Putamen (tissue), 1 donor: ENCODE data around the gene NDRG3.
"Not testable (repeated sequence)": the region's sequence is repeated elsewhere in the genome, so short reads cannot be mapped to it uniquely, and the experiment has no call there.

Experiments used
- DNase-seq: peaks from one replicate; pipeline ENCODE4 v3.0.0-alpha.2; 2016; ENCODE audit warnings: low spot score

NDRG3 gene

DNA sequence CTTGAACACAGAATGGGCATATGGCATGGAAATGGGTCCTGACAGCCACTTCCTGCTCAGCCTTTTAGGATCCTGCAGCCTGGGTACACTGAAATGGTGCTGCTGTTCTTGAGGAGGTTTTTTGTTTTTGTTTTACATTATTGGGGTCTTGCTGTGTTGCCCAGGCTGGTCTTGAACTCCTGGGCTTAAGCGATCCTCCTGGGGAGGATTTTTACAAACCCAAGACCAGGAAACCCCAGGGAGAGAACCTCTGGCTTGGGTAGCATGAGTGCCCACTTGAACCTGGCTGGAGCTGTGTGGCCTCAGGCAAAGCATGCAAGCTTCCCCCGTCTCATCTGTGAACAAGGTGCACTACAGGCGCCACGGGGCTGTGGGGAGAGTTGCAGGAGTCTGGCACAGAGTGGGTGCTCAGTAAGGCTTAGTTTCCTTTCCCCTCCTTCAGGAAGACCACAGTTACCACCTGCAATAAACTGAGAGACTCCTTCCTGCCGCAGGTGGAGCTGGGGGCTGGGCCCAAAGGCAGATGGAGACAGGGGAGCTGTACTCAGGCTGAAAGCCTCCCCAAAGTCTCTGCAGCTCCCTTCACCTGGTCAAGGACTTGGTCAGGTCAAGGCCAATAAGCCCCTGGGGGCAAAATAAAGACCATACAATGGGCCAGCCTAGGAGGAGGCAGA, 101.7 kb downstream of the NDRG3 start:
- no peak for DNase-seq

GRCh38 chr20:36642136-36642535, 103.8 kb downstream of the NDRG3 start:
- DNase-seq = no peak

GRCh38 chr20:36641506-36641843, 104.4 kb downstream of the NDRG3 start:
- DNase-seq = no peak

GRCh38 chr20:36638876-36639400, 107.0 kb downstream of the NDRG3 start:
- not testable (repeated sequence) for DNase-seq

GRCh38 chr20:36634342-36634741, 111.5 kb downstream of the NDRG3 start:
- no peak for DNase-seq

DNA sequence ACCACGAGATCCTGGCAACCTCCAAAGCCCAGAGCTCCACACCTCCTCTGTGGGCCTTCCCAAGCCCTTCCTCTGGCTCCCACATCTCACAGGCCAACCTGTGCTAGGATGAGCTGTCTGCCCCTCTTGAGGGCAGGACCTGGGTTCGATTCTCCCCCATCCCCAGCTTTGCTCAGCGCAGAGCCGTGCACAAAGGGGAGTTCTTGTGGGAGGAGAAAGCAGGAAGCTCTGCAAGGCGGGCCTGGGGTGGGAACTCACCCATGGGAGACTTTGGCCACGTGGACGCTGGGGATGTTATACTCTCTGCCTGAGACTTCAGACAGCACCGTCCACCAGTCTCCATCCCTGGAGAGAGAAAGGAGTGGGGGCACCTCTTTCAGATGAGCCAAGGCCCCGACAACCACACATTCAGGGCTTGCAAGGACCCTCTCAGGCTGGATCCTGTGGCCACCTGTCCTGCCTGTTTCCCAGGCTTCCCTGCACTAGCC, 112.6 kb downstream of the NDRG3 start:
- DNase-seq = no peak

DNA sequence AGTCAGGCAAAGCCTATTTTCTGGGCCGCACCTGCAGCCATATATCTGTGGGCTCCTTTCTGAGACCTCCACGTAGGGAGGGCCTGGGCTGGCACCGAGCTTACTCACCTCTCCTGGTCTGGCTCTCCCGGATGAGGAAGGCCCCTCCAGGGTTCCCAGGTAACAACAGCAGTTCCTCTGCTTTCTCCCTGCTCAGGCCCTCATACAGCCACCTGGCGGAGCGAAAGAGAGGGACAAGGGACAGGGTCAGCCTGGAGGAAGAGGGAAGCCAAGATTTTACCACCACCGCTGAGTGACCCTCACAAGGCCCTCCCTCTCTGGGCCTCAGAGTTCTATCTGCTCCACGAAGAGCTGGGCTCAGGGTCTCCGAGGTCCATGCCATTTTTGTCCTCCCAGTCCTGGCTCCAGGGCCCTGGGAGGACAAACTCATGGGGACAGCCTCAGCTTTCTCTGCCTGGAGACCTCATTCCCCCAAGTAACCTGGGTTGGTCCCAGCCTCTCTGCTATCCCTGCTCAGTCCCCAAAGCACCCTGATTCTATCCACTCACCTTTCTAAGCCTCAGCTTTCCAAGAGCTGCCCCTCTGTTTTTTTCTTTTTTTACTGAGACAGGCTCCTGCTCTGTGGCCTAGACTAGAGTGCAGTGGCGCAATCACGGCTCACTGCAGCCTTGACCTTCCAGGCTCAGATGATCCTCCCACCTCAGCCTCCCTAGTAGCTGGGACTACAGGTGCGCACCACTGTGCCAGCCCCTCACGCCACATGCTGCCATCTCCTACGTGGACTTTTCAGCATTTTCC, 113.2 kb downstream of the NDRG3 start:
- DNase-seq = no peak

DNA sequence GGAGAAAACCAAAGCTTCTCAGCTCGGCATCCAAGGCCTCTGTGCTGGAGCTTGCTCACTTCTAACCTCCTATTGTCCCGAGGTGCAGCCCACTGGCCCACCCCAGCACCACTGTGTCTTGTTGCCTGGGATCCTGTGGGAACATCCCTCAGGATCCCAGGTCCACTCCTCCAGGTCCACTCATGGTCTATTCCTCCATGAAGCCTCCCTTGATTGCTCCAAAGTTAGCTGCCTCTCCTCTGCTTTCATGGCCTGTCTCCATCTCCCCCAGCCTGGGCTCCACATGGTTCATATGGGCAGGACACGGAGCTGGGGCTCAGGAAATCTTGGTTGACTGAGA, 113.8 kb downstream of the NDRG3 start:
- DNase-seq = no peak

DNA sequence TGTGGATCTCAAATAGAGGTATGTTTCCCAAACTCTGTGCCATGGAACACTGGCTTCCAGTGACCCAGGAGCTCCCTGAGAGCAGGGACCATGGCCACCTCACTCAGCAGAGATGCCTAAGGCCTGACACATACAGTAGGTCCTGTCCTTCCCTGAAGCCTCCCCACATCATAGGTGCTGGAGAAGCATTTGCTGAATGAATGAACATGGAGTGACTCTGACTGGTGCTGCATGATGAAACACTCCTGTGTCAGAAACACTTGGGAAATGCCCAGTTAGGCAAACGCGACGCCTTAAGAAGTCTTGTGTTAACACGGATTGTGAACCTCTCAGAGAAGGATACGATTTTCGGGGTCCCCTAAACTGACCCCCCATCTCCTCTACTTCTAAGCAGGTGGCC, 114.2 kb downstream of the NDRG3 start:
- no peak for DNase-seq

DNA sequence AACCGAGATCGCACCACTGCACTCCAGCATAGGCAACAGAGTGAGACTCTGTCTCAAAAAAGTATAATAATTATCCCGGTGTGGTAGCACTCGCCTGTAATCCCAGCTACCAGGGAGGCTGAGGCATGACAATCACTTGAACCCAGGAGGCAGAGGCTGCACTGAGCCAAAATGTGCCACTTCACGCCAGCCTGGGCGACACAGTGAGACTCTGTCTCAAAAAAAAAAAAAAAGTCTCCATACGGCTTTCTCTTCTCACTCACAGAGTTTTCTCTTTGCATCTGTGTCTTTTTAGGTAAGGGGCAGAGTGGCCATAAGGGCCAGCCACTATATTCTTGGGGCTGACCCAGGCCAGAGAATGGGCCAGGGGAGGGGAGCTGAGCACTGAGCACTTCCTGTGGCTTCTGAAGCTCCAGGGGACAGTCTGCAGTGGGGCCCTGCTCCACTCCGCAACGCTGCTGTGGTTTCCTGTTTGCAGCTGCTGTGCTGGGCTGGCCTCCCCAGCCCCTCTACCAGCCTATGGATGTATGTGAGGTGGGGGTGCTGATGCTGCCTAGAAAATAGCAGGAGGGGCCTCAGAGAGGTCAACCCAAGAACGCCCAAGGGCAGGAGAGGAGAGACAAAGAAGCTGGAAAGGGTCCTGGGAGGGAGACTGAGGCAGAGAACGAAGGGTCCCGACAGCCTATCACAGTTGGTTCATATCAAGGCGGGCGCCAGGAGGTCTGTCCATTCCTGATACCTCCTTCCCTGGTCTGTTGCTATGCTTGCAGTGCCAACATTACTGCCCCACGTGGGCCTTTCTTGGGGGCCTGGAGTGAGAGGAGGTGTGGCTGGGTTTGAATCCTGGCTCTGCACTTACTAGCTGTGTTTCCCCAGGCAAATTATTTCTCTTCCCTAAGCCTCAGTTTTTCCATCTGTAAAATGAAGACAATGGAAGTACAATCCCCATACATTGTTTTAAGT, 115.9 kb downstream of the NDRG3 start:
- no peak for DNase-seq

GRCh38 chr20:36628076-36628475, 117.8 kb downstream of the NDRG3 start:
- no peak for DNase-seq

DNA sequence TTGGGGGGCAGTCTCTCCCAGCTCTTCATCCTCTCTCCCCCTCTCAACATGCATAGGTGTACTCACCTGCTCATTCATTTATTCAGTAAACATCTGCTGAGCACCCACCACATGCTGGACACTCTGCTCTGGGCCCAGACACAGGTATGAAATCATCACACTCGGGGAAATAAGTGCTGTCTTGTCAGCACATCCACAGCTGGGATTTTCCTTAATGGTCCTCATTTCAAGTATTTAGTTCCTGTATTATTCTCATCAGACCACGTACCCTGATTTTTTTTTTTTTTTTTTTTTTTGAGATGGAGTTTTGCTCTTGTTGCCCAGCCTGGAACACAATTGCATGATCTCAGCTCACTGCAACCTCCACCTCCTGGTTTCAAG, 121.0 kb downstream of the NDRG3 start:
- no peak for DNase-seq

GRCh38 chr20:36624068-36624943, 121.6 kb downstream of the NDRG3 start:
- no peak for DNase-seq

GRCh38 chr20:36623444-36623843, 122.4 kb downstream of the NDRG3 start:
- no peak for DNase-seq

DNA sequence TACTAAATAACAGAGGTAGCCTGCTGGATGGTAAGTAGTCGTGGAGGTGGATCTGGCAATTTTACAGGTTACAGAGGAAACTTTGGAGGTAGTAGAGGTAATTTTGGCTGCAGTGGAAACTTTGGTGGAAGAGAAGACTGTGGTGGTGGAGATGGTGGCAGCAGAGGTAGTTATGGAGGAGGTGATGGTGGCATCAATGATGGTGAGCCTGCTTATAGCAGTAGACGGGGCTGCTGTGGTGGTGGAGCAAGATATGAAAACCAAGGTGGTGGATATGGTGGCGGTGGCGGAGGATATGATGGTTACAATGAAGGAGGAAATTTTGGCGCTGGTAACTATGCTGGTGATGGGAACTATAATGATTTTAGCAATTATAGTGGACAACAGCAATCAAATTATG, 125.0 kb downstream of the NDRG3 start:
- no peak for DNase-seq

DNA sequence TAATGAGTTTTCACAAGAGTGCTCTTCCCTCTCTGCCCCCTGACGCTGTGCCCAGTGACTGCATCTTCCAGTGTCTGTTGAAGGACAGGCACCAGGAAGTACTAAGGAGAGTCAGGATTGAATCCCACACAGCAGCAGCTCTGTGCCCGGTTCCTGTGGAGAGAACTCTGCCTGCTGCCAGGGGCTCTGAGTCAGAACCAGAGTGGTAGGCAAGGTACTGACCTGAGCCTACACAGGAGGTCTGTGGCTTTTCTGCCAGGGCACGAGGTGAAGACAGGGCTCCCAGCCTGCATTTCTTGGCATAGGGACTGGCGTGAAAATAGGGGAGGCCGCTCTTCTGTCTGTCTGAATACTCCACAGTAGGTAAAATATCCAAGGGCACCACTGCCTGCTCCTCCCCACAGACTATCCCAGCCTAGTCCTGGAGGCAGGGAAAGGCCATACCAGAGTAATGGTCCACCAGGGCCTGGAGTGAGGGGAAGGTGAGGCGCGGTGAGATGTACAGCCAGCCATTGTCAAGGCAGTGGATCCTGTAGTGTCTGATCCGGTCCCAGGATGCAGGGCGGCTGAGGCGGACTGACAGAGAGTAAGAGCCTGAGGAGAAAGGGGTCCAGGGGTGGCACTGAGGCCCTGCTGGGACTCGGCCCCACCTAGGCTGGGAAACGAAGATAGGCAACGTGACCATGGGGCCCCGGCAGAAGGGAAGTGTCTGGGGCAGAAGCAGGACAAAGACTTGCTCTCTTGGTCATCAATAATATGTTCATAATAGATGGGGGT, 130.9 kb downstream of the NDRG3 start:
- DNase-seq = no peak

DNA sequence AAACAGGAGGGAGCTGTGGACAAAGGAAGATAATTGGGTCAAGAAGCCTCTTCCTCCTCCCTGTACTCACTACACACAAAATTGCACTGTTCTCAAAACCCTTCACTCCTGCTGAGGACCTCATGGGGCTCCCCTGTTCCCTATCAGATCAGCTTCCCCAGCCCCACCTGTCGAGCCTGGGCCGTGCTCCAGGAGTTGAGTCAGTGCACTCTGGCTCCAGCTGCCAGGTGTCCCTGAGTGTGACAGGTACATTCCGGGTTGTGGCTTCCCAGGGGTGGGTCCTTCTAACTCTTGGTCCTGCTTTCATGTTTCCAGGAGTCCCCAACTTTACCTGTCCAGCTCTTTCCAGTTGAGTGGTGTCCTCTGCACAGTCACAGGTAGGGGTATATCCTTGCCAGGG, 131.9 kb downstream of the NDRG3 start:
- DNase-seq = no peak

GRCh38 chr20:36611625-36612024, 134.3 kb downstream of the NDRG3 start:
- DNase-seq = no peak

- not testable (repeated sequence) for DNase-seq
Measured at GRCh38 chr20:36608388-36608728, 137.5 kb downstream of the NDRG3 start.

DNA sequence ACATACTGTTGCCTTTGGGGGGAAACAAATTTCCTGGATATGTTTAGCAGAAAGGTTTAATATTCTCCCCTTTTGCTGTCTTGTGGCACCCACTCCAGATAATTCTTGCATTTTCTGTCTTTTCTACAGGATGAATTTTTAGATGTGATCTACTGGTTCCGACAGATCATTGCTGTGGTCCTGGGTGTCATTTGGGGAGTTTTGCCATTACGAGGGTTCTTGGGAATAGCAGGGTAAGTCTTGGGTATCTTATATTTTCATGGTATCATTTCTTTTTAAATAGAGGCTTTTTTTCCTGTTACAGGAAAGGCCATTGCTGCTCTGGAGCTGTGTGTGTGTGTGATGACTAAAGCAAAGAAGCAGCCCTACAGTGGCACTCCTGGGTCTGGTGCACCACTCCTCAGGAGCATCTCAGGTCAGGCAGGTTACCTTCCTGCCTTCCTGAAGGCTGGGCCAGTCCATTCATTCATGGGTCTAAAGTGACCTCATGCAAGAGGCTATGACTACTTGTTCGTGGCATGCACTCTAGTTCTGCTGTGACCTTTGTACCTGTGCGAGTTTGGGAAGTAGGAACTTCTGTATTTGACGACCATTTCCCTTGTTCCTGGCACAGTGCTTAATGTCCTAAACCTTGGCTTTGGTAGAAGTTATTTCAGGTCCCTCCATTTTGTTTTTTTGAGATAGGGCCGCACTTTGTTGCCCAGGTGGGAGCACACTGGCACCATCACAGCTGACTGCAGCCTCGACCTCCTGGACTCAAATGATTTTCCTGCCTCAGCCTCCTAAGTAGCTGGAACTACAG, 138.1 kb downstream of the NDRG3 start:
- no peak for DNase-seq
